ENCODE data around the gene SNRNP27.
A peak's percentile ranks its signal among the peaks of the same experiment; 100 is the strongest.
"Not testable (repeated sequence)": the region's sequence is repeated elsewhere in the genome, so short reads cannot be mapped to it uniquely, and the experiment has no call there.

The SNRNP27 gene

DNA sequence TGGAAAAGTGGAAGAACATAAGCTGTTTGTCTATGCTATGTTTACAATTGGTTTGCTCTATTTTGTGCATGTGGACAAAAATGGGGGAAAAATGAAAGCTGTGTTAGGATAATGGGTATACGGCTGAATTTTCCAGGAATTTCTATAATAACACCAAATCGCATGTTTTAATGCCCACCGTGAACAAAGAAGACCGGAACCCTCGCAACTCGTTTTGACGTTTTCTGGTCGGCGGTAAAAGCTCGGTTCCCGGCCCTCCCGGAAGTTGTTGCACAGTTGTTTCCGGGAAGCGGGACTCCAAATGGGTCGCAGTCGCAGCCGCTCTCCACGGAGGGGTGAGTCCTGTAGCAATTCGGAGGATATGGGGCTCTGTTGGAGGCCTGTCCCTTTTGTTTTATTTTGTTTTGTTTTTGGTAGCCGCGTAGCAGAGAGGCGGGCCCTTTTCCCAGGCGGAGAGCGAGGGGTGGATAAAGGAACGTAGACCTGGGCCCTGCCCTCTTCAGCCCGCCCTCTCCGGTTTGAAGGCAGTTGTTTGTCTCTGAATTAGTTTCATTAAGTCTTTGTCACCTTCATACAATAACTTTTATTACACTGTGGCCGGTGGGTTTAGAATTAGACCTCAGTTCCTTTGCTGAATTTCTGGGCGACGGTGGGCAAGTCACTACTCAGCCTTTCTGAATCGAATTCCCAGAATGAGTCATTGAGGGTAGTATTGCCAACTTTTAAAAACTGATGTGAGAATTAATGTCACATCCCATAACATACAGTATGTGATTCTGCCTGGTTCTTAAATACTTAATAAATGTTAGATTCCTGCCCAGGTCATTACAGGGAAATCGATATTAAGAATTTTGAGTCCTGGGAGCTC, at the start of gene SNRNP27:
Gene SNRNP27, plus strand, starts transcription at position 273 of the 868 bp plus-strand sequence. Its CDS starts 29 bp downstream, at position 302.
- DNase-seq = peak in 1 of 2 experiments; percentile 38

DNA sequence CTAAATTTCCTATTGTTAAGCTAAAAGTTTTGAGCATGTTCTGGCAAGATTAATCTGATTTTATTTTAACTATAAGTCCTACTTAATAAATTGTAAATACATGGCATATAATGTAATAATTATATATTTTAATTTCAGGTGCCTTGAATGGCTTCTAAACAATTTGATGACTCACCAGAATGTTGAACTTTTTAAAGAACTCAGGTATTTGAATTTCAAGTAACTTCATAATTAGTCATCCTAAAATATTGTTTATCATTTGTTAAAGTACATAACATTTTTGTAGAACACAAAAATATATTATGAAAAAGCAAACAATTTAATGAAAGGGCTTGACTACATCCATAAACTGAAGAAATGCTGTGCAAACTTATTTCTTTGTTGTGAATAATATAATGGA, 49.8 kb upstream of the SNRNP27 start:
- DNase-seq = no peak

DNA sequence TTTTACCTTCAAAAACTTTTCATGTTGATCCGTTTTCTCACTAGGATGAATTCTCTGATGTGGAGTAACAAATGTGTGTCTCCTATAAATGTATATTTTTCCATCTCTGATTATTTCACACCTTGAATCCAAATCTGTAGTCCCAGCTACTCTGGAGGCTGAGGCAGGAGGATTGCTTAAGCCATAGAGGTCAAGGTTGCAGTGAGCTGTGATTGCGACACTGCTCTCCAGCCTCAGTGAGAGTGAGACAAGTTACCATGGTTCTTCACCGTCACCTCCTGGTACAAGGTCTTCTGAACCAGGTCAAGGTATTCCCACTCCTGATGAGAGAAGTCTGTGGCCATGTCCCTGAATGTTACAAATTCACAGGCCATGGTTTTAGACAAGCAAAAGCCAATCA, 49.2 kb upstream of the SNRNP27 start:
- no peak for DNase-seq

- DNase-seq = no peak
Observed at GRCh38 chr2:69846182-69847067, 47.3 kb upstream of the SNRNP27 start.

GRCh38 chr2:69847068-69847828, 46.5 kb upstream of the SNRNP27 start:
- DNase-seq = no peak

- no peak for DNase-seq
Observed at GRCh38 chr2:69848186-69848790, 45.5 kb upstream of the SNRNP27 start.

- DNase-seq = no peak
Observed at GRCh38 chr2:69858261-69858660, 35.5 kb upstream of the SNRNP27 start.

DNA sequence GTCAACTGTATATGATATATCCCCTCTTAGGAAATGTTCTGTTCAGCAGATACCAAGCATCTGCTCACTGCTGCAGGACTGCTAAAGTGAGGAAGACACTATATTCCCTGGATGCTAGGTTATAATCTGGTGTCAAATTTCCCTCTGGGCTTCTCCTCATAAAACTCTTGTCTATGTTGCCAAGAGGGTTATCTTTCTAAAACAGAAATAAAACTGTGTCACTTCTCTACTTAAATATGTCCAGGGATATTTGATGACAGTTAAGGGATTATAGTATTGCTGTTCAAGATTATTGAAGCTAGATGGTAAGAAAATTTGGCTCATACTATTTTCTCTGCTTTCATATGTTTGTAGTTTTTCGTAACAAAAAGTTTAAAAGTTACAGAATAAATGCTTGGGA, 30.5 kb upstream of the SNRNP27 start:
- no peak for DNase-seq

DNA sequence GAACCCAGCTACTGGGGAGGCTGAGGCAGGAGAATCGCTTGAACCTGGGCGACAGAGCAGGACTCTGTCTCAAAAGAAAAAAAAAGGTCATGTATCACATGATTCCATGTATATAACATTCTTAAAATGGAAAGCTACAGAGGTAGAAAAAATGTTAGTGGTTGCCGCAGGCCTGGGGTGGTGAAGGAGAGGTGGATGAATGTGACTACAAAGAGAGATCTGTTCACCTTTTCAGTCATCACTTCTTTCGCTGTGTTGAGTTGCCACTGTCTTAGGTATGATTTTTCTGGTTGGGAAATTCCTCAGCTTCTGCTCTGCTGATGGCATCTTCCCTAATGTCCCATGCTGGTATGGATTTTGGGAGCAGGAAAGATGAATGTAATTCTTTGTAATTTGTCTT, 5.3 kb upstream of the SNRNP27 start:
- no peak for DNase-seq

DNA sequence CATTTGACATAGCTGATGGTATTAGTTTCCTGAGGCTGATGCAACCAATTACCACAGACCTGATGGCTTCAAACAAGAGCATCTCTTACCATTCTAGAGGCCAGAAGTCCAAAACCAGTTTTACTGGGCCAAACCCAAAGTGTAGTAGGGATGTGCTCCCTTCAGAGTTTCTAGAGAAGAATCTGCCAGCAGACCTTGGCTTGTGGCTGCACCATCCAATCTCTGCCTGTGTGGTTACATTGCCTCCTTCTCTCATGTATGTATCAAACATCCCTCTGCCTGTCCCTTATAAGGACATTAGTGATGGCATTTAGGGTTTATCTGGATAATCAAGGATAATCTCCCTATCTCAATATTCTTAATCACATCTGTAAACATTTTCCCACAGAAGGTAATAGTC, 4.5 kb upstream of the SNRNP27 start:
- no peak for DNase-seq

DNA sequence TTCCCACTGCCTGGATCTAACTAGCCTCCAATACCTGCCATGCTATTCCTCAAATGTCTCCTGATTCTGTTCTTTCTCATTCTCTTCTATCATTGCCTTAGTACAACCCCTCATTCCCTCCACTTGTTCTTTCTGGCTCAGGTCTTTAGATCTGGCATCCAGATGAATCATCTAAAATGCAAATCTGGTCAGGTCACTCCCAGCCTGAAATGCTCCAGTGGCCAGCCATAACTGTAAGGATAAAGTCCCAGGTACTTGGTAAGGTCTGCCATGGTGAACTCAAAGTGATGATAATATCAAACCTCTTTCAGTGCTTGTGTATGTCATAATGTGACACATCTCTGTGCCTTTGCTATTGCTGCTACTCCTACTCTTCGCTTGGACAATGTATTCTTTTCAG, 2.9 kb upstream of the SNRNP27 start:
- no peak for DNase-seq

DNA sequence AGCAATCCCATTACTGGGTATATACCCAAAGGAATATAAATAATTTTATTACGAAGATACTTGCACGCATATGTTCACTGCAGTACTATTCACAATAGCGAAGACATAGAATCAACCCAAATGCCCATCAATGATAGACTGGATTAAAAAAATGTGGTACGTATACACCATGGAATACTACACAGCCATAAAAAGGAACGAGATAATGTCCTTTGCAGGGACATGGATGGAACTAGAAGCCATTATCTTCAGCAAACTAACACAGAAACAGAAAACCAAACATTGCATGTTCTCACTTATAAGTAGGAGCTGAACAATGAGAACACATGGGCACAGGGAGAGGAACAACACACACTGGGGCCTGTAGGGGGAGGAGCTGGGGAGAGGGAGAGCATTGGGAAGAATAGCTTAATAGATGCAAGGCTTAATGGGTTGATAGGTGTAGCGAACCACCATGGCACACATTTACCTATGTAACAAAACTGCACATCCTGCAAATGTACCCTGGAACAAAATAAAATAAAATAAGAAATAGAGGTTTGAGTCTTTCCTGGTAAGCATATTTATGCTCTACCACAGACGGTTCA, 825 bp upstream of the SNRNP27 start:
- DNase-seq = not testable (repeated sequence)

- not testable (repeated sequence) for DNase-seq
Observed at GRCh38 chr2:69894737-69895136, 981 bp downstream of the SNRNP27 start.

DNA sequence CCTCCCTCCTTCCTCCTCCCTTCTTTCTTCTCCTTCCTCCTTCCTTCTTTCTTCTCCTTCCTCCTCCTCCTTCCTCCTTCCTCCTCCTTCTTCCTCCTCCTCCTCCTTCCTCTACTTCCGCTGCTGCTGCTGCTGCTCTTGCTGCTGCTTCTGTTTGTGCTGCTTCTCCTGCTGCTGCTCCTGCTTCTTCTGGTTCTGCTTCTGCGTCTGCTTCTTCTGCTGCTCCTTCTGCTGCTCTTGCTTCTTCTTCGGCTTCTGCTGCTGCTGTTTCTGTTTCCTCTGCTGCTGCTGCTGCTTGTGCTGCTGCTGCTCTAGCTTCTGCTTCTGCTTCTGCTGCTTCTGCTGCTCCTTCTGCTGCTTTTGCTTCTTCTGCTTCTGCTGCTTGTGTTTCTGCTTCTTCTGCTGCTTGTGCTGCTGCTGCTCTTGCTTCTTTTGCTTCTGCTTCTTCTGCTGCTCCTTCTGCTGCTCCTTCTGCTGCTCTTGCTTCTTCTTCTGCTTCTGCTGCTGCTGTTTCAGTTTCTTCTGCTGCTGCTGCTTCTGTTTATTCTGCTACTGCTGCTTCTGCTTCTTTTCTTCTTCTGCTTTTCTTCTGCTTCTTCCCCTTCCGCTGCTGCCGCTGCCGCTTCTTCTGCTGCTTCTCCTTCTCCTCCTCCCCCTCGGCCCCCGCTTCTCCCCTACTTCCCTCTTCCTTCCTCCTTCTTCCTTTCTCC, 8.6 kb downstream of the SNRNP27 start:
- DNase-seq = no peak

DNA sequence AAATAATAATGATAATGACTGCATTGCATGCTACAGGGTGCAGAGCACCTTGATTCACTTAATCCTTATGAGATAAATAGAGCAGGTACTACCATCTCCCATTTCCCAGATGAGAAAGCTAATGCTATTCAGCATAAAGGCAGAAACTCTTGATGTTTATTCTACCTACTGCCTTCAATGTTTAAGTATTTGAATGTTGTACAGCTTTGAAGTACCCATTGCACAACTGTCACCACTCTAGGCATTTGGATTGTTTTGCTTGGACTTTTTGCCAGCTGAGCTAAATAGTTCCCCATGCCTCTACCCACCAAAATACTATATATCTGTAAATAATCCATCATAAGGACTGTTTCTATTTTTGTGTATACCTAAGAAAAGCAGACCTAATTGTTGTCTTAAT, 13.5 kb downstream of the SNRNP27 start:
- DNase-seq = no peak

GRCh38 chr2:69911985-69912563, 18.3 kb downstream of the SNRNP27 start:
- peak in 1 of 2 experiments; percentile 11 for DNase-seq

DNA sequence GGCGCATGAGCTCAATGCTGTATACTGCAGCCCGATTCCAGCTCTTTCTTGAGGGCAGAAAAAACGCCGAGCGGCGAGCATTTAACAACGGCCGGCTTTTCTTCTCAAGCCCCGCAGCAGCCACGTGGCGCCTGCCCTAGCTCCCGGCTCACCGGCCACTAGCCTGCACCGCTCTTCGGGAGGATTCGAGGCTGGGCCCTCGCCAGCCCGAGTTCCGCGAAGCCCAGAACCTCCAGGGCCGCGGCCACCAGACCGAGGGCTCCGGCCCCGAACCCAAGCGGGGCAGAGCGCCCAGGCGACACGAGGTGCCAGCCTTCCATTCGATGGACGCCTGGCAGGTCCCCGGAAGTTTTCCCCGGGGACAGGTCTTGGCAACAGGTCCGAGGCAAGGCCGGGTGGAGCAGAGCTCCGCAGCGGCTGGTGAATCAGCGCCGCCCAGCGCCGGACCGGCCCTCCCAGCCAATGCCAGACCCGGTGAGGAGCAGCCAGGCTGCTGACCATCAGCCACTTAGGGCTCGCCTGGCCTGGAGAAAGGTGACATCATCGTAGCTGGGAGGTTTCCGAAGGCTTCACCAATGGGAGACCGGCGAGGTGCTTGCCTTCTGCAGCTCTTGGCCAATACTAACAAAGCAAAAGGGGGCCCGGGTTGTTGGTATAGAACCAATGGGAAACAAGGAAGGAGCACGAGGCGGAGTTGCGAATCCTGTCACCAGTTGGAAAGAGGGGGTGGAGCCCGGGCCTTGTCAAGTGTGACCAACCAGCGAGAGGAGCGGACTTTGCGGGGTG, 20.6 kb downstream of the SNRNP27 start:
- DNase-seq = peak; percentile 99 to 100

GRCh38 chr2:69914950-69915945, 21.5 kb downstream of the SNRNP27 start, which contains the start of gene MXD1:
Gene MXD1 (plus strand): TSS chr2:69915109. CDS start chr2:69915331, 222 bp downstream.
- peak in 1 of 2 experiments; percentile 2 for DNase-seq

DNA sequence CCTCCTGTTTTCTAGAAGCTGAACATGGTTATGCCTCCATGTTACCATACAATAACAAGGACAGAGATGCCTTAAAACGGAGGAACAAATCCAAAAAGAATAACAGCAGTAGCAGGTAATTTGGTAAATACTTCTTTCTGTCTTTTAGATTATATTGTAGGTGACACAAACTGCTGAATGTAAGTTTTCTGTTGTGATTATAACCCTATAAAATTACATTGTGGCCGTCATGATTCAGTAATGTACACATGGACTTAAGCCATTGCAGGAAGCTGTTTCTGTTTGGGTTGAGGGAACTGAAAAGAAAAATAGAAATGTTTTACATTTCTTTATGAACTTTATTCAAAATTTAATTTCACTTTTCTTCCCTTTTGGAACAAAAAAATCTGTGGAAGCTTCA, 22.4 kb downstream of the SNRNP27 start:
- no peak for DNase-seq
